Measurements from ENCODE around the gene BMPER.

Gene BMPER

GRCh38 chr7:34156336-34156735 is 251.0 kb downstream of the BMPER start:
- ChIA-PET POLR2A (no interaction called here), CTCF (interaction anchor here (0.9 to 2.2 kb wide), 3 partner anchors 10 to 66 kb away, joined by 3 to 8 read pairs (median 4); no protein-coding TSS in a partner anchor)
- no peak overlapping the region for H3K27ac ChIP-seq (ENCODE audit: extremely low read depth, low read depth, low read length)
- H3K36me3 ChIP-seq (ENCODE audit: control insufficient read depth in 2 of 2, insufficient read depth in 1 of 2, low read length in 2 of 2): no peaks in the 10 kb centered on the region
- TF ChIP-seq ZNF341 (tag by site-specific recombination; IDR thresholded peaks at IDR 0.05; ENCODE audit: low read depth) (no peak), ZNF571 (tag by site-specific recombination; IDR thresholded peaks at IDR 0.05) (no peak), ZBTB7A (tag by site-specific recombination; IDR thresholded peaks at IDR 0.05; ENCODE audit: low read depth) (no peak), MEIS1 (CRISPR knock-in tag; IDR thresholded peaks at IDR 0.05; ENCODE audit: borderline replicate concordance) (no peak), ZEB2 (tag by site-specific recombination; IDR thresholded peaks at IDR 0.05) (no peak), ZNF140 (tag by site-specific recombination; IDR thresholded peaks at IDR 0.05) (no peak), ZNF777 (tag by site-specific recombination; IDR thresholded peaks at IDR 0.05; ENCODE audit: borderline replicate concordance) (no peak), REPIN1 (tag by site-specific recombination; IDR thresholded peaks at IDR 0.05; ENCODE audit: low read depth) (no peak), ZNF24 (tag by site-specific recombination; IDR thresholded peaks at IDR 0.05) (no peak), ZNF560 (tag by site-specific recombination; IDR thresholded peaks at IDR 0.05; ENCODE audit: borderline replicate concordance) (no peak), ZNF311 (tag by site-specific recombination; IDR thresholded peaks at IDR 0.05; ENCODE audit: borderline replicate concordance) (no peak), ZNF366 (tag by site-specific recombination; conservative IDR thresholded peaks at IDR 0.05) (no peak), IKZF3 (tag by site-specific recombination; IDR thresholded peaks at IDR 0.05) (no peak), ZNF791 (tag by site-specific recombination; IDR thresholded peaks at IDR 0.05) (no peak)
- no peaks in the 10 kb centered on the region for H3K9me3 ChIP-seq (ENCODE audit: control insufficient read depth, insufficient read depth, low read depth, low read length)
- no peak overlapping the region for H3K4me3 ChIP-seq (ENCODE audit: low read depth, low read length)
- H3K4me1 ChIP-seq (ENCODE audit: control insufficient read depth, insufficient read depth, low read length): no peaks in the 10 kb centered on the region

- no peak overlapping the region for H3K4me3 ChIP-seq (ENCODE audit: low read depth, low read length)
- no peak overlapping the region for H3K27ac ChIP-seq (ENCODE audit: extremely low read depth, low read depth, low read length)
- H3K9me3 ChIP-seq (ENCODE audit: control insufficient read depth, insufficient read depth, low read depth, low read length): no peaks in the 10 kb centered on the region
- H3K4me1 ChIP-seq (ENCODE audit: control insufficient read depth, insufficient read depth, low read length): no peaks in the 10 kb centered on the region
- POLR2A ChIA-PET: no interaction called here
- no peaks in the 10 kb centered on the region for H3K36me3 ChIP-seq (ENCODE audit: control insufficient read depth in 2 of 2, insufficient read depth in 1 of 2, low read length in 2 of 2)
- CTCF ChIA-PET: interaction anchor here (0.6 to 2.2 kb wide), 5 partner anchors 9 to 1726 kb away, joined by 3 to 8 read pairs (median 3); no protein-coding TSS in a partner anchor
- TF ChIP-seq ZNF155 (tag by site-specific recombination; IDR thresholded peaks at IDR 0.05) (no peak), ZNF132 (tag by site-specific recombination; IDR thresholded peaks at IDR 0.05; ENCODE audit: borderline replicate concordance) (no peak), ZNF677 (tag by site-specific recombination; IDR thresholded peaks at IDR 0.05) (no peak), MYNN (tag by site-specific recombination; IDR thresholded peaks at IDR 0.05; ENCODE audit: borderline replicate concordance) (no peak), ZNF623 (tag by site-specific recombination; IDR thresholded peaks at IDR 0.05) (no peak), ZNF488 (tag by site-specific recombination; IDR thresholded peaks at IDR 0.05) (no peak), ZFP41 (tag by site-specific recombination; IDR thresholded peaks at IDR 0.05; ENCODE audit: borderline replicate concordance) (no peak), ZNF704 (tag by site-specific recombination; IDR thresholded peaks at IDR 0.05) (no peak), ATF2 (tag by site-specific recombination; IDR thresholded peaks at IDR 0.05; ENCODE audit: low read depth) (no peak)
Measured at GRCh38 chr7:34157137-34157536, 251.8 kb downstream of the BMPER start.
